ENCODE results near the gene ZBTB39. TPM values are rescaled to one million over a fixed set of nuclear protein-coding genes. Genes with fewer than 3 reads are reported as not detected.

Gene ZBTB39
- polyA plus RNA-seq, 1 of the 3 experiments (the other 2 are of a cell fraction), result 3.7 TPM

GRCh38 chr12:56953314-56953713 is 53.0 kb downstream of the ZBTB39 start:
- no peaks in the 10 kb centered on the region for H3K36me3 ChIP-seq (replicated peaks in 1 of 2; ENCODE audit: control insufficient read depth in 1 of 2, insufficient read depth in 2 of 2, low read length in 1 of 2)
- no peak for TF ChIP-seq SIN3A (IDR thresholded peaks at IDR 0.05; ENCODE audit: borderline replicate concordance, low read depth, low read length)
- TF ChIP-seq ELF1 (IDR thresholded peaks at IDR 0.05), result no peak
- no peak for TF ChIP-seq IRF3 (IDR thresholded peaks at IDR 0.05; ENCODE audit: low read depth, low read length)
- no peak for TF ChIP-seq GATA2 (CRISPR knock-in tag; IDR thresholded peaks at IDR 0.05)
- TF ChIP-seq CHD2 (IDR thresholded peaks at IDR 0.05; ENCODE audit: low read length, partially characterized antibody), result no peak
- TF ChIP-seq USF1 (IDR thresholded peaks at IDR 0.05; ENCODE audit: borderline replicate concordance, low read depth), result no peak
- TF ChIP-seq, protein P1, sequence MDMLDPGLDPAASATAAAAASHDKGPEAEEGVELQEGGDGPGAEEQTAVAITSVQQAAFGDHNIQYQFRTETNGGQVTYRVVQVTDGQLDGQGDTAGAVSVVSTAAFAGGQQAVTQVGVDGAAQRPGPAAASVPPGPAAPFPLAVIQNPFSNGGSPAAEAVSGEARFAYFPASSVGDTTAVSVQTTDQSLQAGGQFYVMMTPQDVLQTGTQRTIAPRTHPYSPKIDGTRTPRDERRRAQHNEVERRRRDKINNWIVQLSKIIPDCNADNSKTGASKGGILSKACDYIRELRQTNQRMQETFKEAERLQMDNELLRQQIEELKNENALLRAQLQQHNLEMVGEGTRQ (IDR thresholded peaks at IDR 0.05; ENCODE audit: borderline replicate concordance, low read depth, low read length), result no peak
- TF ChIP-seq RCOR1 (IDR thresholded peaks at IDR 0.05; ENCODE audit: low read length), result no peak
- no peak for TF ChIP-seq NFIC (IDR thresholded peaks at IDR 0.05; ENCODE audit: borderline replicate concordance)
- no peak for TF ChIP-seq FOXM1 (IDR thresholded peaks at IDR 0.05; ENCODE audit: low read depth)
- no peak overlapping the region for H2AFZ ChIP-seq (ENCODE audit: low read depth)
- peaks cover 0 to 2% of the 10 kb centered on the region in 2 experiments; a peak in 1 of 4 replicates for H3K4me1 ChIP-seq (ENCODE audit: control insufficient read depth in 1 of 2, insufficient read depth in 2 of 2, low read depth in 1 of 2, low read length in 1 of 2)
- no peak for DNase-seq
- CTCF ChIA-PET, result interaction anchor here (2.0 kb wide), 1 partner anchor 34 kb away, joined by 9 read pairs; no protein-coding TSS in a partner anchor
- no peaks in the 10 kb centered on the region for H3K79me2 ChIP-seq (ENCODE audit: insufficient read depth)
- H3K4me2 ChIP-seq, result no peak overlapping the region
- H4K20me1 ChIP-seq (ENCODE audit: insufficient read depth), result no peaks in the 10 kb centered on the region
- WGBS (ENCODE audit: low lambda C conversion rate), result 0% methylated on average over 1 of the region's 1 CpG
- no peak overlapping the region for H3K9ac ChIP-seq
- no peak overlapping the region for H3K4me3 ChIP-seq (ENCODE audit: low read depth in 2 of 2, low read length in 1 of 2)
- POLR2A ChIA-PET, result no interaction called here
- H3K9me2 ChIP-seq, result no peaks in the 10 kb centered on the region
- H3K9me3 ChIP-seq, result no peaks in the 10 kb centered on the region
- peaks cover 6% of the 10 kb centered on the region; the same call in 1 of the 2 replicates for H3K27me3 ChIP-seq (ENCODE audit: insufficient read depth)
- no peaks in the 10 kb centered on the region for H3F3A ChIP-seq (replicated peaks; ENCODE audit: insufficient read depth)
- H3K27ac ChIP-seq (ENCODE audit: low read depth in 2 of 2, low read length in 1 of 2), result no peak overlapping the region

- H3K27me3 ChIP-seq (ENCODE audit: insufficient read depth), result peaks cover 4% of the 10 kb centered on the region; the same call in 1 of the 2 replicates
- no peaks in the 10 kb centered on the region for H3F3A ChIP-seq (replicated peaks; ENCODE audit: insufficient read depth)
- no peak overlapping the region for H3K9ac ChIP-seq
- H3K9me2 ChIP-seq, result no peaks in the 10 kb centered on the region
- WGBS (ENCODE audit: low lambda C conversion rate), result 30% methylated on average over 10 of the region's 11 CpGs
- H3K4me1 ChIP-seq (ENCODE audit: control insufficient read depth in 1 of 2, insufficient read depth in 2 of 2, low read depth in 1 of 2, low read length in 1 of 2), result no peaks in the 10 kb centered on the region
- no peaks in the 10 kb centered on the region for H3K79me2 ChIP-seq (ENCODE audit: insufficient read depth)
- TF ChIP-seq FOXJ3 (CRISPR knock-in tag; IDR thresholded peaks at IDR 0.05), result no peak
- no peak for TF ChIP-seq JUND (IDR thresholded peaks at IDR 0.05)
- no peak for TF ChIP-seq SIN3A (IDR thresholded peaks at IDR 0.05; ENCODE audit: borderline replicate concordance, low read depth, low read length)
- CTCF ChIA-PET, result interaction anchor here (2.0 kb wide), 1 partner anchor 36 kb away, joined by 9 read pairs; no protein-coding TSS in a partner anchor
- no peak overlapping the region for H3K4me3 ChIP-seq (ENCODE audit: low read depth in 2 of 2, low read length in 1 of 2)
- H3K9me3 ChIP-seq, result no peaks in the 10 kb centered on the region
- no peak overlapping the region for H2AFZ ChIP-seq (ENCODE audit: low read depth)
- no peaks in the 10 kb centered on the region for H4K20me1 ChIP-seq (ENCODE audit: insufficient read depth)
- no peak for DNase-seq
- H3K36me3 ChIP-seq (replicated peaks in 1 of 2; ENCODE audit: control insufficient read depth in 1 of 2, insufficient read depth in 2 of 2, low read length in 1 of 2), result no peaks in the 10 kb centered on the region
- H3K4me2 ChIP-seq, result no peak overlapping the region
- POLR2A ChIA-PET, result no interaction called here
- no peak overlapping the region for H3K27ac ChIP-seq (ENCODE audit: low read depth in 2 of 2, low read length in 1 of 2)
These were observed 54.6 kb downstream of the ZBTB39 start for GRCh38 chr12:56951582-56952339.

All from SK-N-SH (cell line).